ENCODE measurements around the gene TMEM116.
A peak's percentile ranks its signal among the peaks of the same experiment; 100 is the strongest.
"Not testable (repeated sequence)": the region's sequence is repeated elsewhere in the genome, so short reads cannot be mapped to it uniquely, and the experiment has no call there.

The TMEM116 gene

DNA sequence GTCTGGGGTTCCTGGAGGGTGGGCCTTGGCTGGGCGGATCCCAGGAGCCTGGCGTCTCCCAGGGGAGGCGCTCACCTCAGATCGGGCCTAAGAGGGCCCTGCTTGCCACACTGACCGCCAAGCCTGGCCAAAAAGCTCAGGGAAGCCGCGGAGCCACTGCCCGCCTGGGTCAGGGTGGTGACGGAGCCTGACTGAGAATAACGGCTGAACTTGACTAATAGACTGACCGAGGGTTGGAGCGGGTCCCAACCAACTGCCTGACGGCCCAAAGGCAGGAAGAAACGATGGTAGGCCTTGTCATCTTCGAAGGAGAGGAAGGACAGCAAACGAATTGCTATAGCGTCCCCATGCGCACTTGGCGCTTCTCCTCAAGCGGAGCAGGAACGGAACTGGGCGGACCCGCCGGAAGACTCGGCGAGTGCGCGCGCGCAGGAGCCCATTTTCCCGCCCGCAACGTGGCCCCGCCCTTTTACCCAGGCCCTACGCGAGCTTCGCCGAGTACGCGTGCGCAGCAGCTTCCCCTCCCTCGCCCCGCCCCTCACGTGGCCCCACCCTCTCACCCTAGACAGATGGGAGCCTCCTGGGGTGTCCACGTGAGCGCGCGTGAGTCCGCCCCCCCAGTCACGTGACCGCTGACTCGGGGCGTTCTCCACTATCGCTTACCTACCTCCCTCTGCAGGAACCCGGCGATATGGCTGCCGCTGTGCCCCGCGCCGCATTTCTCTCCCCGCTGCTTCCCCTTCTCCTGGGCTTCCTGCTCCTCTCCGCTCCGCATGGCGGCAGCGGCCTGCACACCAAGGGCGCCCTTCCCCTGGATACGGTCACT is at the start of gene TMEM116, which contains the start of gene ERP29:
TMEM116 (minus strand) TSS at position 391 of the 826 bp plus-strand sequence. CDS start 7,895 bp downstream, outside the sequence.
ERP29 (plus strand) TSS at position 652 of the 826 bp plus-strand sequence; CDS start at position 692, 40 bp downstream.
- ChIA-PET CTCF (interaction anchor here (1.1 kb wide), 1 partner anchor 38 kb away, joined by 3 read pairs; no protein-coding TSS in a partner anchor), POLR2A (interaction anchor here (0.6 to 3.2 kb wide), 13 partner anchors 9 to 1165 kb away, joined by 3 to 26 read pairs (median 4); partner anchors contain the start of genes NAA25 and TRAFD1)
- DNase-seq (ENCODE audit: extremely low spot score) = peak; percentile 99
- no peak for TF ChIP-seq NFRKB (IDR thresholded peaks at IDR 0.05)
- TF ChIP-seq, protein P1, sequence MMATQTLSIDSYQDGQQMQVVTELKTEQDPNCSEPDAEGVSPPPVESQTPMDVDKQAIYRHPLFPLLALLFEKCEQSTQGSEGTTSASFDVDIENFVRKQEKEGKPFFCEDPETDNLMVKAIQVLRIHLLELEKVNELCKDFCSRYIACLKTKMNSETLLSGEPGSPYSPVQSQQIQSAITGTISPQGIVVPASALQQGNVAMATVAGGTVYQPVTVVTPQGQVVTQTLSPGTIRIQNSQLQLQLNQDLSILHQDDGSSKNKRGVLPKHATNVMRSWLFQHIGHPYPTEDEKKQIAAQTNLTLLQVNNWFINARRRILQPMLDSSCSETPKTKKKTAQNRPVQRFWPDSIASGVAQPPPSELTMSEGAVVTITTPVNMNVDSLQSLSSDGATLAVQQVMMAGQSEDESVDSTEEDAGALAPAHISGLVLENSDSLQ (IDR thresholded peaks at IDR 0.05) = no peak
- TF ChIP-seq L3MBTL2 (conservative IDR thresholded peaks at IDR 0.05) = peak; percentile 99

DNA sequence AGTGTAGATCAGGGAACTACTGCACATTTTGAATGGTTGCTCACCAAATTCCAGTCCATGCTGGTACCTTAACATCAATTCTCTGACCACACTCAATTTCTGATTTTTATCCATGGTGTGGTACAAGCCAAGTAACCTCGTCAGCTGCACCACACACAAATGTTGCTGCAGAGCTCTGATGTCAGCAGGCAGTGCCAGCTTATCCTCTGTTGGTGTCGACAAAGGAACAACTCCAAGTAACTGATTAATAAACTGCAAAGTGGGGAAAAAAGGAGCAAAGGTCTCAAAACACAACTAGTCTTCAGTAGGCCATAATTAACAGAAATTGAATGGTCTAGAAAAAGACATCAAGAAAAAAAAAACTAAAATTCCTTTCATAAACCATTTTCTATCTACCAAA is 48.2 kb upstream of the TMEM116 start:
- POLR2A ChIA-PET = no interaction called here
- DNase-seq (ENCODE audit: extremely low spot score) = no peak
- TF ChIP-seq ZNF384 (IDR thresholded peaks at IDR 0.05) (no peak), NFRKB (IDR thresholded peaks at IDR 0.05) (no peak), ELF4 (IDR thresholded peaks at IDR 0.05) (no peak), ARNT (IDR thresholded peaks at IDR 0.05) (no peak), FOXA1 (IDR thresholded peaks at IDR 0.05) (no peak), BHLHE40 (IDR thresholded peaks at IDR 0.05; ENCODE audit: borderline replicate concordance) (no peak), LEF1 (IDR thresholded peaks at IDR 0.05; ENCODE audit: borderline replicate concordance) (no peak), TARDBP (IDR thresholded peaks at IDR 0.05) (no peak), L3MBTL2 (conservative IDR thresholded peaks at IDR 0.05) (no peak), CTBP1 (IDR thresholded peaks at IDR 0.05; ENCODE audit: borderline replicate concordance) (no peak), SP1 (IDR thresholded peaks at IDR 0.05) (no peak), SUZ12 (IDR thresholded peaks at IDR 0.05) (no peak), FOXM1 (IDR thresholded peaks at IDR 0.05; ENCODE audit: borderline replicate concordance) (no peak)
- TF ChIP-seq, protein P1 (IDR thresholded peaks at IDR 0.05) = no peak
- CTCF ChIA-PET = no interaction called here

DNA sequence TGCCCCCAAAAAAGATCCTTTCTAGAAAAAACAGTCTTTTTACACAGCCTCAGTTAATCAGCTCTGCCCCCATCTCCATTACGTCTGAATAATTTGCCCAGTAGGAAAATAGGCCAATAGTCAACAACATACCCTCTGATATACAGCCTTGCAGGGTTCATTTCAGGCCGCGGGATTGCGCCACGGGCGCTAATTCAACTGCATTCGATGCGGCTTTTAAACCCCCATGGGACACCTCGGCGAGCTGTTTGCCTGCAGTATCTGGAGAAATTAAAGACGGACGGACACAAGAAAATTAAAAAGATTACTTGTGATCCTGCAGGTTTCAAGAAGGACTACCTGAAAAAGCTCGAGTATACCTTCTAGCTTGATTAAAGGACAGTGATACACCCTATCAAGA is 36.4 kb upstream of the TMEM116 start:
- TF ChIP-seq SP1 (IDR thresholded peaks at IDR 0.05) (no peak), FOXK2 (IDR thresholded peaks at IDR 0.05) (no peak), HDGF (IDR thresholded peaks at IDR 0.05; ENCODE audit: borderline replicate concordance) (no peak), ARNT (IDR thresholded peaks at IDR 0.05) (no peak), CTBP1 (IDR thresholded peaks at IDR 0.05; ENCODE audit: borderline replicate concordance) (no peak), FOXA1 (IDR thresholded peaks at IDR 0.05) (no peak), L3MBTL2 (conservative IDR thresholded peaks at IDR 0.05) (no peak), SUZ12 (IDR thresholded peaks at IDR 0.05) (no peak), ZNF384 (IDR thresholded peaks at IDR 0.05) (no peak), LEF1 (IDR thresholded peaks at IDR 0.05; ENCODE audit: borderline replicate concordance) (no peak), BHLHE40 (IDR thresholded peaks at IDR 0.05; ENCODE audit: borderline replicate concordance) (no peak), ELF4 (IDR thresholded peaks at IDR 0.05) (no peak), NFRKB (IDR thresholded peaks at IDR 0.05) (no peak), FOXM1 (IDR thresholded peaks at IDR 0.05; ENCODE audit: borderline replicate concordance) (no peak), TARDBP (IDR thresholded peaks at IDR 0.05) (no peak)
- TF ChIP-seq, protein P1 (IDR thresholded peaks at IDR 0.05) = no peak
- no peak for DNase-seq (ENCODE audit: extremely low spot score)
- ChIA-PET CTCF (interaction anchor here (1.2 kb wide), 1 partner anchor 25 kb away, joined by 3 read pairs; no protein-coding TSS in a partner anchor), POLR2A (no interaction called here)

DNA sequence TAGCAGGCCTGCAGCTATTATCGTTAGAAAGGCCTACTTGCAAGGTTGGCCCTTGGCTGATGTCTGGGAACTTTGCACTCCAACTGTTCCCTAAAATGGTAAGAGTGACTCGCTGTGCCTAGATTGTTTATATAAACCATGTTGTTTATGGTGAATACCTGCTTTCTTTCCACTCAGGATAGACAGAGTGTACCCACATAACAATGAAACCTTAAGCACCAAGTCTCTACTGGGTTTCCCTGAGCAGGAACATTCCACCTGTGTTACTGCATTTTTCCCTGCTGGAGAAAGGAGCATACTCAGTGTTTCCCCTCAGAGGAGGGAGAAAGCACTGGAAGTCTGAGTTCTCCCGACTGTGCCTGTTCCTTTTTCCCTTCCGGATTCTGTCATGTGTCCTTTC is 33.0 kb upstream of the TMEM116 start:
- ChIA-PET CTCF (no interaction called here), POLR2A (no interaction called here)
- no peak for TF ChIP-seq ELF4 (IDR thresholded peaks at IDR 0.05)
- TF ChIP-seq, protein P1 (IDR thresholded peaks at IDR 0.05) = no peak
- TF ChIP-seq LEF1 (IDR thresholded peaks at IDR 0.05; ENCODE audit: borderline replicate concordance) = no peak
- no peak for TF ChIP-seq SUZ12 (IDR thresholded peaks at IDR 0.05)
- no peak for TF ChIP-seq L3MBTL2 (conservative IDR thresholded peaks at IDR 0.05)
- no peak for TF ChIP-seq HDGF (IDR thresholded peaks at IDR 0.05; ENCODE audit: borderline replicate concordance)
- no peak for TF ChIP-seq FOXK2 (IDR thresholded peaks at IDR 0.05)
- no peak for TF ChIP-seq FOXA1 (IDR thresholded peaks at IDR 0.05)
- TF ChIP-seq SP1 (IDR thresholded peaks at IDR 0.05) = no peak
- TF ChIP-seq CTBP1 (IDR thresholded peaks at IDR 0.05; ENCODE audit: borderline replicate concordance) = no peak
- TF ChIP-seq ZNF384 (IDR thresholded peaks at IDR 0.05) = no peak
- no peak for TF ChIP-seq TARDBP (IDR thresholded peaks at IDR 0.05)
- TF ChIP-seq NFRKB (IDR thresholded peaks at IDR 0.05) = no peak
- TF ChIP-seq ARNT (IDR thresholded peaks at IDR 0.05) = no peak
- no peak for TF ChIP-seq FOXM1 (IDR thresholded peaks at IDR 0.05; ENCODE audit: borderline replicate concordance)
- TF ChIP-seq BHLHE40 (IDR thresholded peaks at IDR 0.05; ENCODE audit: borderline replicate concordance) = no peak
- no peak for DNase-seq (ENCODE audit: extremely low spot score)

DNA sequence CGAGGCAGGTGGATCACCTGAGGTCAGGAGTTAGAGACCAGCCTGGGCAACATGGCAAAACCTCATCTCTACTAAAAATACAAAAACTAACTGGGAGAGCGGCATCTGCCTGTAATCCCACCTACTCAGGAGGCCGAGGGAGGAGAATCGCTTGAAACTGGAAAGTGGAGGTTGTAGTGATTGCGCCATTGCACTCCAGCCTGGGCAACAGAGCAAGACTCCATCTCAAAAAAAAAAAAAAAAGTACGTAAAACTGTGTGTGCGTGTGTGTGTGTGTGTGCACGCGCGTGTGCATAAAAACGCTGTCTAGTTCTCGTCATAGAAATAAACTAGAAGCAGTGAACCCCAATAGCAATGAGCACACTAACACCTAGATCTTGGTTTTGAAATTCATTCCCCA is 23.6 kb upstream of the TMEM116 start:
- CTCF ChIA-PET; DNase-seq (ENCODE audit: extremely low spot score); POLR2A ChIA-PET: not testable (repeated sequence)
